Measurements from ENCODE around the gene CAMP. TPM values are rescaled to one million over a fixed set of nuclear protein-coding genes. Genes with fewer than 3 reads are reported as not detected.
A peak's percentile ranks its signal among the peaks of the same experiment; 100 is the strongest.
"Not testable (repeated sequence)": the region's sequence is repeated elsewhere in the genome, so short reads cannot be mapped to it uniquely, and the experiment has no call there.

Gene CAMP
- total RNA-seq, 2 experiments from 2014 or later = not detected

- Mint-ChIP-seq H3K9me3 (ENCODE audit: low read depth) (no peaks in the 10 kb centered on the region), H3K27me3 (peaks cover 6% of the 10 kb centered on the region), H3K36me3 (peaks cover 14% of the 10 kb centered on the region), H3K27ac (no peak overlapping the region), H3K4me1 (peaks cover 19% of the 10 kb centered on the region), H3K4me3 (no peak overlapping the region)
- ATAC-seq = no peak
- no peak for DNase-seq
- CTCF ChIA-PET = interaction anchor here (0.6 to 2.0 kb wide), 5 partner anchors 9 to 245 kb away, joined by 3 to 12 read pairs (median 3); no protein-coding TSS in a partner anchor
Observed at GRCh38 chr3:48190911-48191310, 32.4 kb upstream of the CAMP start.

GRCh38 chr3:48194446-48195071 is 28.7 kb upstream of the CAMP start:
- CTCF ChIA-PET = interaction anchor here (0.7 to 3.9 kb wide), 10 partner anchors 46 to 672 kb away, joined by 3 to 24 read pairs (median 3); partner anchors contain the start of genes NME6 and ZNF589
- Mint-ChIP-seq H3K9me3 (ENCODE audit: low read depth) (no peaks in the 10 kb centered on the region), H3K36me3 (no peaks in the 10 kb centered on the region), H3K4me3 (no peak overlapping the region), H3K27me3 (peaks cover 12% of the 10 kb centered on the region), H3K4me1 (peaks cover 6% of the 10 kb centered on the region), H3K27ac (no peak overlapping the region)
- DNase-seq = peak; percentile 50
- peak; percentile 33 for ATAC-seq

GRCh38 chr3:48196611-48197010 is 26.7 kb upstream of the CAMP start:
- no peak for ATAC-seq
- no peaks in the 10 kb centered on the region for H3K9me3 Mint-ChIP-seq (ENCODE audit: low read depth)

GRCh38 chr3:48199117-48199516 is 24.2 kb upstream of the CAMP start:
- peaks cover 7% of the 10 kb centered on the region for H3K27me3 Mint-ChIP-seq
- CTCF ChIA-PET = interaction anchor here (0.5 kb wide), 1 partner anchor 373 kb away, joined by 3 read pairs; no protein-coding TSS in a partner anchor
- H3K9me3 Mint-ChIP-seq (ENCODE audit: low read depth) = no peaks in the 10 kb centered on the region
- H3K27ac Mint-ChIP-seq = no peak overlapping the region
- DNase-seq (no peak), ATAC-seq (peak; percentile 23)
- no peaks in the 10 kb centered on the region for H3K36me3 Mint-ChIP-seq
- H3K4me1 Mint-ChIP-seq = peaks cover 6% of the 10 kb centered on the region
- no peak overlapping the region for H3K4me3 Mint-ChIP-seq

More at GRCh38 chr3:48196611-48197010, 26.7 kb upstream of the CAMP start:
- Mint-ChIP-seq H3K27me3 (peaks cover 12% of the 10 kb centered on the region), H3K4me1 (peaks cover 6% of the 10 kb centered on the region), H3K4me3 (no peak overlapping the region), H3K36me3 (no peaks in the 10 kb centered on the region), H3K27ac (no peak overlapping the region)
- DNase-seq = no peak
- CTCF ChIA-PET = interaction anchor here (2.5 kb wide), 1 partner anchor 239 kb away, joined by 9 read pairs; no protein-coding TSS in a partner anchor

GRCh38 chr3:48202632-48203031 is 20.7 kb upstream of the CAMP start:
- DNase-seq (no peak), ATAC-seq (no peak)
- Mint-ChIP-seq H3K36me3 (no peaks in the 10 kb centered on the region), H3K4me1 (no peaks in the 10 kb centered on the region), H3K27ac (no peak overlapping the region), H3K27me3 (peaks cover 3% of the 10 kb centered on the region), H3K4me3 (no peak overlapping the region), H3K9me3 (ENCODE audit: low read depth) (no peaks in the 10 kb centered on the region)
- CTCF ChIA-PET = interaction anchor here (0.7 kb wide), 1 partner anchor 19 kb away, joined by 3 read pairs; no protein-coding TSS in a partner anchor

- Mint-ChIP-seq H3K9me3 (ENCODE audit: low read depth) (no peaks in the 10 kb centered on the region), H3K4me3 (no peak overlapping the region), H3K27ac (no peak overlapping the region), H3K4me1 (no peaks in the 10 kb centered on the region), H3K36me3 (no peaks in the 10 kb centered on the region), H3K27me3 (no peaks in the 10 kb centered on the region)
- ATAC-seq = no peak
- CTCF ChIA-PET = no interaction called here
- no peak for DNase-seq
Observed at GRCh38 chr3:48208076-48208475, 15.2 kb upstream of the CAMP start.

- no peaks in the 10 kb centered on the region for H3K4me1 Mint-ChIP-seq
- DNase-seq (no peak), ATAC-seq (no peak)
- CTCF ChIA-PET = no interaction called here
- H3K36me3 Mint-ChIP-seq = no peaks in the 10 kb centered on the region
- no peak overlapping the region for H3K4me3 Mint-ChIP-seq
- H3K27me3 Mint-ChIP-seq = no peaks in the 10 kb centered on the region
- no peaks in the 10 kb centered on the region for H3K9me3 Mint-ChIP-seq (ENCODE audit: low read depth)
- H3K27ac Mint-ChIP-seq = no peak overlapping the region
Observed at GRCh38 chr3:48209445-48209844, 13.8 kb upstream of the CAMP start.

GRCh38 chr3:48210534-48210933 is 12.8 kb upstream of the CAMP start:
- ATAC-seq; H3K27ac Mint-ChIP-seq; H3K9me3 Mint-ChIP-seq (ENCODE audit: low read depth); DNase-seq; H3K27me3 Mint-ChIP-seq; H3K4me1 Mint-ChIP-seq; H3K36me3 Mint-ChIP-seq; H3K4me3 Mint-ChIP-seq; CTCF ChIA-PET: not testable (repeated sequence)

- H3K27ac Mint-ChIP-seq; H3K27me3 Mint-ChIP-seq; ATAC-seq; DNase-seq; H3K36me3 Mint-ChIP-seq; H3K9me3 Mint-ChIP-seq (ENCODE audit: low read depth); H3K4me3 Mint-ChIP-seq; CTCF ChIA-PET; H3K4me1 Mint-ChIP-seq: not testable (repeated sequence)
Observed at GRCh38 chr3:48211776-48212175, 11.5 kb upstream of the CAMP start.

GRCh38 chr3:48214225-48214624 is 9.1 kb upstream of the CAMP start:
- no peak overlapping the region for H3K27ac Mint-ChIP-seq
- no peaks in the 10 kb centered on the region for H3K36me3 Mint-ChIP-seq
- CTCF ChIA-PET = no interaction called here
- DNase-seq = no peak
- H3K9me3 Mint-ChIP-seq (ENCODE audit: low read depth) = no peaks in the 10 kb centered on the region
- no peaks in the 10 kb centered on the region for H3K4me1 Mint-ChIP-seq
- ATAC-seq = no peak
- H3K27me3 Mint-ChIP-seq = peaks cover 9% of the 10 kb centered on the region
- no peak overlapping the region for H3K4me3 Mint-ChIP-seq

GRCh38 chr3:48215019-48215418 is 8.3 kb upstream of the CAMP start:
- CTCF ChIA-PET = no interaction called here
- DNase-seq (no peak), ATAC-seq (no peak)
- H3K27ac Mint-ChIP-seq = no peak overlapping the region
- H3K27me3 Mint-ChIP-seq = peaks cover 9% of the 10 kb centered on the region
- H3K9me3 Mint-ChIP-seq (ENCODE audit: low read depth) = no peaks in the 10 kb centered on the region
- no peaks in the 10 kb centered on the region for H3K4me1 Mint-ChIP-seq
- no peak overlapping the region for H3K4me3 Mint-ChIP-seq
- H3K36me3 Mint-ChIP-seq = no peaks in the 10 kb centered on the region

- Mint-ChIP-seq H3K9me3 (ENCODE audit: low read depth) (no peaks in the 10 kb centered on the region), H3K36me3 (no peaks in the 10 kb centered on the region), H3K4me1 (no peaks in the 10 kb centered on the region), H3K27ac (no peak overlapping the region), H3K27me3 (peaks cover 9% of the 10 kb centered on the region), H3K4me3 (no peak overlapping the region)
- ATAC-seq (no peak), DNase-seq (no peak)
- CTCF ChIA-PET = no interaction called here
Observed at GRCh38 chr3:48215466-48215865, 7.8 kb upstream of the CAMP start.

- no peaks in the 10 kb centered on the region for H3K4me1 Mint-ChIP-seq
- no peaks in the 10 kb centered on the region for H3K36me3 Mint-ChIP-seq
- DNase-seq (no peak), ATAC-seq (no peak)
- peaks cover 9% of the 10 kb centered on the region for H3K27me3 Mint-ChIP-seq
- H3K27ac Mint-ChIP-seq = no peak overlapping the region
- H3K4me3 Mint-ChIP-seq = no peak overlapping the region
- CTCF ChIA-PET = no interaction called here
- no peaks in the 10 kb centered on the region for H3K9me3 Mint-ChIP-seq (ENCODE audit: low read depth)
Observed at GRCh38 chr3:48215876-48216275, 7.4 kb upstream of the CAMP start.

GRCh38 chr3:48217449-48217848 is 5.8 kb upstream of the CAMP start:
- H3K36me3 Mint-ChIP-seq = no peaks in the 10 kb centered on the region
- no peak overlapping the region for H3K4me3 Mint-ChIP-seq
- no peaks in the 10 kb centered on the region for H3K4me1 Mint-ChIP-seq
- CTCF ChIA-PET = no interaction called here
- H3K9me3 Mint-ChIP-seq (ENCODE audit: low read depth) = no peaks in the 10 kb centered on the region
- H3K27me3 Mint-ChIP-seq = peaks cover 9% of the 10 kb centered on the region
- ATAC-seq (no peak), DNase-seq (no peak)
- H3K27ac Mint-ChIP-seq = no peak overlapping the region

All from activated CD8-positive, alpha-beta memory T cell treated with anti-CD3 and anti-CD28 coated beads, Interleukin-2, amount 10 ng/mL, durations not matched to agents 7 days and 5 days (primary cell).